Stimulated activated CD8-positive, alpha-beta memory T cell treated with anti-CD3 and anti-CD28 coated beads, Interleukin-15, amount 100 ng/mL, for 24 hours (primary cell): ENCODE measurements around the gene GRIK5.
"Not testable (repeated sequence)": the region's sequence is repeated elsewhere in the genome, so short reads cannot be mapped to it uniquely, and the experiment has no call there.

Experiments
- DNase-seq: peaks from one replicate; pipeline ENCODE4 v3.0.0-alpha.2; 2020; ENCODE audit warnings: low read depth

GRIK5 gene, protein sequence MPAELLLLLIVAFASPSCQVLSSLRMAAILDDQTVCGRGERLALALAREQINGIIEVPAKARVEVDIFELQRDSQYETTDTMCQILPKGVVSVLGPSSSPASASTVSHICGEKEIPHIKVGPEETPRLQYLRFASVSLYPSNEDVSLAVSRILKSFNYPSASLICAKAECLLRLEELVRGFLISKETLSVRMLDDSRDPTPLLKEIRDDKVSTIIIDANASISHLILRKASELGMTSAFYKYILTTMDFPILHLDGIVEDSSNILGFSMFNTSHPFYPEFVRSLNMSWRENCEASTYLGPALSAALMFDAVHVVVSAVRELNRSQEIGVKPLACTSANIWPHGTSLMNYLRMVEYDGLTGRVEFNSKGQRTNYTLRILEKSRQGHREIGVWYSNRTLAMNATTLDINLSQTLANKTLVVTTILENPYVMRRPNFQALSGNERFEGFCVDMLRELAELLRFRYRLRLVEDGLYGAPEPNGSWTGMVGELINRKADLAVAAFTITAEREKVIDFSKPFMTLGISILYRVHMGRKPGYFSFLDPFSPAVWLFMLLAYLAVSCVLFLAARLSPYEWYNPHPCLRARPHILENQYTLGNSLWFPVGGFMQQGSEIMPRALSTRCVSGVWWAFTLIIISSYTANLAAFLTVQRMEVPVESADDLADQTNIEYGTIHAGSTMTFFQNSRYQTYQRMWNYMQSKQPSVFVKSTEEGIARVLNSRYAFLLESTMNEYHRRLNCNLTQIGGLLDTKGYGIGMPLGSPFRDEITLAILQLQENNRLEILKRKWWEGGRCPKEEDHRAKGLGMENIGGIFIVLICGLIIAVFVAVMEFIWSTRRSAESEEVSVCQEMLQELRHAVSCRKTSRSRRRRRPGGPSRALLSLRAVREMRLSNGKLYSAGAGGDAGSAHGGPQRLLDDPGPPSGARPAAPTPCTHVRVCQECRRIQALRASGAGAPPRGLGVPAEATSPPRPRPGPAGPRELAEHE

DNA sequence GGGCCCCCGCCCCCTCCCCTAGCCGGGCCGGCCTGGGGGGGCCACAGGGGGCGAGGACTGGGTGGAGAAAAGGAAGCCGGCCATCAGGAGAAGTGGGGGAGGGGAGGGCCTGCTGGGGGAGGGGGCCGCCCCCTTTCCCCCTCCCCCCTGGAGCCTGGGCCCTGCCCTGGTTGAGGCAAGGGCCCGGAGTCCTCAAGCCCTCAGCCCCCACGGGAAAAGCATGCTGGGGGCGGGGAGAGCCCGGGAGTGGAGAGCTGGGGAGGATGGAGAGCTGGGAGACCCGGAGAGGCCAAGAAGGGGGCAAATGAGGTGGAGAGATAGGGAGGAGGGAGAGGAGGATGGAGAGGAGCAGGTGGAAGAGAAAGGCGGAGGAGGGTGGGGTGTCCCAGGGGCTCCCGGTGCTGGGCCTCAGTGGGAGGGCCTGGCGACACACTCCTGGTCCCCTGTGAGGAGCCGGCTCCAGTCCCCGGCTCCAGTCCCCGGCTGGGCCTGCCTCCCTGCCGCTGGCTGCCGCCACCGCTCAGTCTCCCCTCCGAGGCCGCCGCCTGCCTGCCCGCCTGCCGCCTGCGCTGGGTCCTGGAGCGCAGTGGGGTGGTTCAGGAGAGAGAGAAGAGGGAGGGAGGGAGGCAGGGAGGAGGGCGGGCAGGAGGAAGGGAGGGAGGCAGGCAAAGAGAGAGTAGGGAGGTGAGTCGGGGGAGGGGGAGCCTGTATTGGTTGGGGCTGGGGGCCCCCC is at the start of gene GRIK5:
TSS of gene GRIK5 (minus strand) at position 588 of the 733 bp plus-strand sequence. CDS start 4,436 bp downstream, outside the sequence.
- no peak for DNase-seq

DNA sequence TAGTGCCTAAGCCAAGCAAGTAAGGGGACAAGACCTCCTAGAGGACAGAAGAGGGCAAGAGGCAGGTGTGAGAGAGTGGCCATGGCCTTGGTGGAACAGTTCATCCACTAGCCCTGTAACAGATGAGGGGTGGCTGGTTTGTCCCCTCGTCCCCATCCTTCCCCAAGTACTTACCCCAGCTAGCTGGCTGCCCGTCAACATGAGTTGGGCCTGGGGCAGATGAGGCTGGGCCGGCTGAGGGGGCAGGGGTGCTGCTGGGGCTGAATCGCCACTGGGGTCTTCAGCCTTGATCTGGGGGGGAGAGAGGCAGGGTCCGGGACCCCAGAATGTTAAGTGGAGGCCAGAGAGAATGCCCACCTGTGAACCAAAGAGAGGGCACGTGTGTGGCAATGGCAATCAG is 47.1 kb upstream of the GRIK5 start:
- no peak for DNase-seq

DNA sequence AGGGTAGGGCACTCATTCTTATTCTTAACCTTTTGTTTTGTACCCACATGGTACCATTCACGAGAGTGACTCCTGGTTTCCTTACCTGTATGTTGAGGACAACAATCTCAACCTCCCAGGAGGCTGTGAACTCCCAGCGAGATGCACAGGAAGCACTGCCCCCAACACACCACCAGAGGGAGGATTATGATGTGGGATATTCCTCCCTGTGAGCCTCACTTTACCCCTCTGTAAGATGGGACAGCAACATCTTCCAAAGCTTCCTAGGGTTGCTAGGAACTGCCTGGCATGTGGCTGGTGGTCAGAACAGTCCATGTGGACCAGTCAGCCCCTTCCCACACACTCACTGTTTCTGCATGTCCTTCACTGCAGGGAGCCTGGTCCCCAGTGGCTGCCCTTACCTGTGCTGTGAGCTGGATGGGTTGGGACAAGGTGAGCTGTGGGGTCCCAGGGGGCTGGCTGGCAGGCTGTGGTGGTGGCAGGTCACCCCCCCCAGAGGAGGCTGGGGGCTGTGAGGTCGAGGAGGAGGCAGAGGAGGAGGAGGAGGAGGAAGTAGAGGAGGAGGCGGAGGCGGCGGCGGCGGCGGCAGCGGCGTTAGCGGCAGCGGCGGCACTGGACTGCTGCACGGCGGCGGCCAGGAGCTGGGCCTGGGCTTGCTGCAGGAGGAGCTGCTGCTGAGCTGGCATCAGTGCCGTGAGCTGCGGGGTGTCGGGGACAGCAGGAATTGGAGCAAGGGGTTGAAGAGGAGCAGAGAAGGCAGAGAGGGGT is 46.5 kb upstream of the GRIK5 start:
- no peak for DNase-seq

DNA sequence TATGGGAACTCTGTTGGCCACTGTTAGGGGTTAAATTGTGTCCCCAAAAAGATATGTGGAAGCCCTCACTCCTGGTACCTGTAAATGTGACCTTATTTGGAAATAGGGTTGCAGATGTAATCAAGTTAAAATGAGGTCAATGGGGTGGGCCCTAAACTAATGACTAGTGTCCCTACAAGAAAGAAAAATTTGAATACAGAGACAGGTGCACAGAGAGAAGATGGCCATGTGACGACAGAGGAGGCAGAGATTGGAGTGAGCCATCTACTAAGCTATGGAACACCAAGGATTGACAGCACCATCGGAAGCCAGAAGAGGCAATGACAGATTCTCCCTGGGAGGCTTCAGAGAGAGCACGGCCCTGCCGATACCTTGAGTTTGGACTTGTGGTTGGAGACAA is 45.7 kb upstream of the GRIK5 start:
- DNase-seq: no peak

DNA sequence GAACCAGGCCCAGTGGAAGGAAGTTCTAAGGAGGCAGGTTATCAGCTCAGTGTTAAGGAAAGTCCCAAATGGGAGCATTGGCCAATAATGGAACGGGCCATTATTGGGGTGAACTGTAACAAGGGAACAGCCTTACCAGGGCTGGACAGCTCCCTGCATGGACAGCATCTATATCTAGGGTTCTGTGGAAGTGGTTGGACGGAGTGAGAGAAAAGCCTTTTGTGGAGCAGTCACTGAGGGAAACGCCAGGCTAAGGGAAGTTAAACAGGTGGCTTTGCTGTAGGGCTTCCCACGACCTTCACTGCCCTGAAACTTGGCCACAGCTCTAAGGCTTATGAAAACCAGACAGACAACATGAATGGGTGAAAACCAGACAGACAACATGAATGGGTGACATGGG is 45.2 kb upstream of the GRIK5 start:
- DNase-seq: no peak

DNA sequence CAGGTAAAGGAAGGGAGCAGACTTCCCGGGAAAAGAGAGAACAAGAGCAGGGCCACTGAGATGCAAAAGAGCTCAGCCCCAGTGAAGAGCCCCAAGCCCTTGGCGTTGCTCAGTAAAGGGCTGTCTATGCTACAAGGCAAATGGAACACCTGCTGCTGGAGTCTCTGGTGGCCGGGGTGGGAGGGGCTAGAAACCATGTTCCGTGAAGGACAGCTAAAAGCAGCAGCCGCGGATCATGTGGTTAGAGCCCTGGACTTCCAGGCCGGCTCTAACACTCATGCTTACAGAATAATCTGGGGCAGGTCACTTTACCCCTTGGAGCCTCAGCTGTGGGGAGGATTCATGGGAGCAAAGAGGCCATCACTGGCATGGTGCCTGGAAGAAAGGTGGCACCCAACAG is 44.4 kb upstream of the GRIK5 start:
- DNase-seq: no peak

DNA sequence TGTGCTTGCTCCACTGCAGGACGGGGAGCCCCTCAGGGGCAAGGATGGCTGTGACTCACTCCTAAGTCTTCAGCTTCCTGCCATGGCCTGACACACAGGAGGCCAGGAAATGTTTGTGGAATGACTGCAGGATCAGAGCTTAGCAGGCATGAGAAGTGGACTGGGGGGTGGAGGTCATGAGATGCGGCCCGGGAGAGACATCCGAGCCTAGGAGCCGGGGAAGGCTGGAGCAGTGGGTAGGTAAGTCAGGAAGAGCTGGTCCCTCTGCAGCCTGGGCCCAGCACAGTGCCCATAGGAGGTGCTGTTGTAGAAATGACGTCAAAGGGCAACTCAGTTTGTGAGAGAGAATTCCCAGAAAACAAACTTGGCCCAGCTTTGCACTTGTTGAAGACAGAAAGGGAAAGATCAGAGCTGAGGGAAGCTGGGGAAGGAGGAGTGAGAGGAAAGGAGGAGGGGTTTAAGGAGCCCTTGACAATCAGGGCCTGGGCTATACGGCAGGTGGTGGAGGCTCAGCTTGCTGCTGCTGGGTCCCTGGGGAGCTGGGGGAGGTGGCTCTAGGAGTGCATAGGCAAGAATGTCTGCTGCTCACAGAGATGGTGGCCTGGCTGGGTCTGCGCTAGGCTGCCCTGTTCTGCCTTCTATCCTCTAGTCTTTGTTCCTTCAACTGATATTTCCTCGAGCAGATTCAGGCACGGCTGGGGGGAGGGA is 43.8 kb upstream of the GRIK5 start:
- DNase-seq: no peak

DNA sequence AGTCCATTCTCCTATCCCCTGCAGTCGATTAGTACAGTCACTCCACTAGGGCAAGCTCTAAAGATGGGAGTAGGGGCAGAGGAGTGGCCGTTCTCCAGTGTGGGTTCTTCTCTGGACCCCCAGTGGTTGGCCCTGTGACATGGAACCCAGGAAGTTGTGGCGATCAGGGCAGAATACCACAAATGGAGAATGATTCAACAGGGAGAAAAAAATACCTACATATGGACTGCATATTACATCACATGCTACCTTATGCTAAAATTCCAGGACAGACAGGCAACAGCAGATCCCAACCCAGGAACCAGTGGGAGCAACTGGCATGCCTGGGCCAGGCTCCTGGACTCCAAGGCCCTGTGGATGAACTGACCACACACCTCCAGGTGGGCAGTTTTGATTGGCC is 41.8 kb upstream of the GRIK5 start:
- no peak for DNase-seq

DNA sequence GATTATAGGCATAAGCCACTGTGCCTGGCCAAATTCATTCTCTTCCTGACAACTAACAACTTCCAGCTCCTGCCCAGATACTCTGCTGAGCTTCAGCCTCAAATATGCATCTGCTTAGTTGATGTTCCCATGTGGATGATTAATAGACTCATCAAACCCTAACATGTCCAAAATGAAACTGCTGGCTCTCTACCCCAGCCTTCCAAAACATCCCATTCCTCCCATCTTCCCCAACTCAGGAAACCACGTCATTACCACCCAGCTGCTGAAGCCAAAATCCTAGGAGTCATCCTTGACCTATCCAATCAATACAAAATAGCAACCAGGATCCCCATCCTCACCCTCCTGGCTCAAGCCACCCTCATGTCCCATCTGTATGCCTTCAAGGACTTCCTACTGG is 41.4 kb upstream of the GRIK5 start:
- DNase-seq: no peak

DNA sequence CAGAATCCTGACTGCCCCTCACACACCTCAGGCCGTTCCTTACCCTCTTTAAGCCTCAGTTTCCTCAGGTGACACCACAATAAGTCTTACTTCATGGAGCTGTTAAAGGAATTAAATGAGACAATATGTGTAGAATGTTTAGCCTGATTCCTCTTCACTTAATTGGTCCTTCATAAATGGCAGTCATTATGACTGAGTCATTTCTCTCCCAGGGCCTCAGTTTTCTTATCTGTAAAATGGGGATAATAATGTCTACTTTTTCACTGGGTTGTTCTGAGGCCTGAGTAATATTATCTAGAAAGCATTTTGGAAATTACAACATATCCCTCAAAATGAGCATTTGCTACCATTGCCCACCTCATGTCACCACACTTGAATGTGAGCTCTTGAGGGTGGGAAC is 40.7 kb upstream of the GRIK5 start:
- DNase-seq: no peak

DNA sequence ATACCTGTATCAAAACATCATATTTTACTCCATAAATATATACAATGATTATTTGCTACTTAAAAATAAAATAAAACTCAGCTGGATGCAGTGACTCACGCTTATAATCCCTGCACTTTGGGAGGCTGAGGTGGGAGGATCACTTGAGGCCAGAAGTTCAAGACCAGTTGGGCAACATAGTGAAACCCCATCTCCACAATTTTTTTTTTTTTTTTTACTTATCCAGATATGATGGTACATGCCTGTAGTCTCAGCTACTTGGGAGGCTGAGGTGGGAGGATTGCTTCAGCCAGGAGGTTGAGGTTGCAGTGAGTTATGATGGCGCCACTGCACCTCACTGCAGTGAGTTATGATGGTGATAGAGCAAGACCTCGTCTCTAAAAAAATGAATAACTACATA is 39.9 kb upstream of the GRIK5 start:
- no peak for DNase-seq

DNA sequence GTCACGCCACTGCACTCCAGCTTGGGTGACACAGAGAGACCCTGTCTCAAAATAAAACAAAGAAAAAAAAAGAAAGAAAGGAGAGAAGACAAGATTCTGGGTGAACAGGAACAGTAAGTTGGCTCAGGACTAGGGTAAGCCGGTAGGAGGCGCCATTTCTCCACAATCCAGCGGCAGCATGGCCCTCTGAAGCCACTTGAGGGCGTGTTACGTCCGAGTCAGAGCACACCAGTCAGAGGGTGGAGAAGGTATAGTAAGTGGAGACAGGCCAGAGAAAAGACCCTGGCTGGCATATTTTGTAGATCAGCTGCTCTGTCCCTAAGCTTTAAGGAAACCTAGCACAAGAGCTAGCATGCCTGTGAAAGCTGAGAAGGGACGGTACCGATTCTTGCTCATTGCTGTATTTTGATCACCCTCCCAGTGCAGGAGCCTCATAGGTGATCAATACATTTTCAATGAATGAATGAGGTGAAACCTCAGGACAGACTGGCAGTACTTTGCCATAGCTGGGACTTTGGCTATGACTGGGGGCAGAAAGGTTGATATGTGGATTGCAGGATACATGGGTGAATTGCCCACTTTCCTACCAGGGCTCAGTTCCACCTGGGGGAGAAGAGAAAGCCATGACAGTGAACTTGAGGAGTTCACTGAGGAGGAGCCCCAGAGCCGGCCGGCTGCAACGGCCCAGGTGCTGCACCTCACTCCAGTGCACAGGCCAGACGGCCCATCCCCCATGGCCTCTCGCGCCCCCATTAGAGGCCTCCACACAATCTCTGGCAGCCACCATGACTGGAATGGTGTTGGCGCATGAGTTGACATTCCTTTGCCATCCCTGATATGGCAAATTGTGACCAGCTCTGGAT is 38.8 kb upstream of the GRIK5 start:
- DNase-seq: peak; percentile 72

DNA sequence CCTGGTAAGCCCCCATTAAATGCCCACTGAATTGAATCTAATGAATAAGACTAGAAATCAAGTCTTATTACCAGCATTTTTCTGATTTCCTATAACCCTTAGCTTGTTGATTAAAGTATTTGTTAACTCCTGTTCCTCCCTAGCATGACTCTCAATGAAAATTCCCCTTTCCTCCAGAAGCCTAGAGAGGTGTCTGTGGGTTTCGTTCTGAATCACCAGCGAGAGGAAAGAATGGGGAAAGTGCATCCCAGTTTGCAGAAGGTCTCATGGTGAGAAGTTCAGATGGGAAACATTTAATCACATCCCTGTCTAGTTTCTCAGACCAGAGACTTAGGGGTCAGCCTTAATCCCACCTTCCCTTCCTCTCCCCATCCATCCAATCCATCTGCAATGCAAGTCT is 35.4 kb upstream of the GRIK5 start:
- DNase-seq: no peak

DNA sequence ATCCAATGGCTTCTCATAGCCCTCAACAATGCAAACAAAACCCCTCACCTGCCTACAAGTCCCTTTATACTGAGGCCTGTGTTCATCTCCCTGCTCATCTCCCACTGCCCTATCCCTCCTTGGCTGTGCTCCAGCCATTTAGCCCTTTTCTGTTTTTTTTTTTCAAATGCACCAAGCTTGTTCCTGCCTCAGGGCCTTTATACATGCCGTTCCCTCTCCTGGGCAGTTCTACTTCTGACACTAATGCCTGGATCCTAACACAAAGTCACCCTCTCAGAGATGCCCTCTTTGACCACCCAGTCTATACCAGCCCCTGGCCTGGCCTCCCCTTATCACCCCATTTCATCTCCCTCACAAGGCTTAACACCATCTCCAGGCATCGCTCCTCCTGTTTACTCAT is 32.9 kb upstream of the GRIK5 start:
- DNase-seq: no peak

DNA sequence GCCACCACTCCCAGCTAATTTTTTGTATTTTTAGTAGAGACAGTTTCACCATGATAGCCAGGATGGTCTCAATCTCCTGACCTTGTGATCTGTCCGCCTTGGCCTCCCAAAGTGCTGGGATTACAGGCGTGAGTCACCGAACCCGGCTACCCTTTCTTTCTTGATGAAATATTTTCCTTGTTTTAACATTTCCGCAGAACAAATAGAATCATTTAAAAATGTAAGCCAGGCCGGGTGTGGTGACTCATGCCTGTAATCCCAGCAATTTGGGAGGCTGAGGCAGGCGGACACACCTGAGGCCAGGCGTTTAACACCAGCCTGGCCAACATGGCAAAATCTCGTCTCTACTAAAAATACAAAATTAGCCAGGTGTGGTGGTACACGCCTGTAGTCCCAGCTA is 30.2 kb upstream of the GRIK5 start:
- DNase-seq: not testable (repeated sequence)

DNA sequence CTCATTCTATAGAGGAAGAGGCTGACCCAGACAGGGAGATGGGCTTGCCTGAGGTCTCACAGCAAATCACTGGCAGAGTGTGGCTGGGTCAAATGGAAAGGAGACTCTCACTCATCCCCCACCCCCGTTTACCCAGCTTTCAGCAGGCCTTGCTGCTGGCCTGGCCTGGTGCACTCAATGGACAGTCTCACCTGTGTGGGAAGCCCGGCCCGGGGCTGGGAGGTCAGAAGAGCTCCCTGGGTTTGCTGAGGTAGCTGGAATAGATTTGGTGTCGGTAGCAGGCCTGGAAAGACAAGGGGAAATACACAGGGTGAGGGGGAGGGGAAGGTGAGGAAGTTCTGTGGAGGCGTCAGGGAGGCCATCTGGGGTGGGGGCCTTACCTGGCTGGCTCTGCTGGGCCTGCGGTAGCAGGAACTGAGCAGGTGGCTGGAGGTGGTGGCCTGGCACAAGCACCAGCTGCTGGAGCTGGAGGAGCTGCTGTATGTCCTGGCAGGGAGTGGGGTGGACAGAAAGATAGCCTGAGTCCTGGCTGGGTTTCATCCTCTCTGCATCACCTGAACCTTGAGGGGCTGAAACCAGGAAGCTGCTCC is 29.4 kb upstream of the GRIK5 start:
- DNase-seq: no peak

DNA sequence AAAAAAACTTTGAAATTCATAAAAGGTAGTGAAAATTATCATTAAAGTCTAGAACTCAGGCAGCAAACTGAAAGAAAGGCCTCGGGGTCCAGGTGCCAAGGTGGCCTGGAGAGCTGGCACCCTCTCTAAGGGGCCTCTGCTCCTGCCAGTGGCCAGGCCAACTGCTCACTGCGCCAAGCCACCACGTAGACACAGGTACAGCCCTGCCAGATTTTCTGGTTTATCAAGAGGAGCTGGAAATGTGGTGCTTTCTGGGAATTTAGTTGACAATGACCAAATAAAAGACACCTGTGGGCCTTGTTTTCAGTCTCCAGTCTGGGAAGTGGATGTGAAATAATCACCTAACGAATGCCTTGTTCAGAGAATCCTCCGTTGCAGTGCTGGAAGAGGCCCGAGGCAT is 28.8 kb upstream of the GRIK5 start:
- DNase-seq: no peak

DNA sequence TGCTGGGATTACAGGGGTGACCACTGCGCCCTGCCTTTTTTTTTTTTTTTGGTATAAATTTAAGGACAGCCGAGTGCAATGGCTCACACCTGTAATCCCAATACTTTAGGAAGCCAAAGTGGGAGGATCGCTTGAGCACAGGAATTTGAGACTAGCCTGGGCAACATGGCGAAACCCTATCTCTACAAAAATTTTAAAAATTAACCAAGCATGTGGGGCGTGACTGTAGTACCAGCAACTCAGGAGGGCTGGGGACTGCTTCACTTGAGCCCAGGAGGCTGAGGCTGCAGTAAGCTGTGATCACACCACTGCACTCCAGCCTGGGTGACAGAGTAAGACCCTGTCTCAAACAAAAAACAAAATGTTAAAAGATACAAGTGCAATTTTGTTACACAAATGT is 27.5 kb upstream of the GRIK5 start:
- no peak for DNase-seq

DNA sequence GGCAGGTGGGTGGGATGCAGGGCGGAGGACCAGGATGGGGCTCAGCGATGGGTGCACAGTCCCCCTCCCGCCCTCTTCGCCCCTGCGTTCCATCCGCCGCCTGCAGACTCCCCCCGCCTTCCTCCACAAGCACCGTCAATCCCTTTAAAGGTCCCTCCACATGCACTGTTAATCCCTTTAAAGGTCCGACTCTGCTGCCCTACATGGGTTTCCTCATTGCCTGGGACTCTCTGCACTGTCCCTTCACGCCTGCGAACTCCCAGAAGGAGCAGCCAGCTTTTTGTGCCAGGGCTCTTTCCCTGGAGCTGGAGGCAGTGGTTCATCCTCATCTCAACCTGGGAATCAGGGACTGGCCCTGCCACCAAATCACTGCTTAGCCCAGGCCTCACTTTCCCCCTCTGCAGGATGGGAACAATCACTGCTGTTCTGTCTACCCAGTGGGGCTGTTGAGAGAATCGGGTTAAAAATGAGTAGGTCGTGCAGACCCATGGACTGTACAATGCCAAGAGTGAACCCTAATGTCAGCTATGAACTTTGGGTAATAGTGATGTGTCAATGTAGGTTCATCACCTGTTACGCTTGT is 26.3 kb upstream of the GRIK5 start:
- no peak for DNase-seq
